ENCODE data around the gene GPR15LG. TPM values are rescaled to one million over a fixed set of nuclear protein-coding genes. Genes with fewer than 3 reads are reported as not detected.

GPR15LG gene
- total RNA-seq, 1 experiment from 2014 or later, result not detected

DNA sequence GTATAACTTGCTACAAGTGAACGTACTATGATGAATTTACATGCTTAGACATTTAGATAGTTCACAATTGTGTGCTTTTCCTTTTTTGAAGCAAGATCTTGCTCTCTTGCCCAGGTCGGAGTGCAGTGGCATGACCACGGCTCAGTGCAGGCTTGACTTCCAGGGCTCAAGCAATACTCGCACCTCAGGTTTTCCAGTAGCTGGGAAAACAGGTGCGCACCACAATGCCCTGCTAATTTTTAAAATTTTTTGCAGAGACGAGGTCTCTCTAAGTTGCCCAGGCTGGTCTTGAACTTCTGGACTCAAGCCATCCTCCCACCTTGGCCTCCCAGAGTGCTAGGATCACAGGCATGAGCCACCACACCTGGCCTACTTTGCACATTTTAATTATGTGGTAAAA, 1.8 kb downstream of the GPR15LG start:
- ATAC-seq, result no peak
- DNase-seq (ENCODE audit: low read depth, low spot score), result no peak
- H2AFZ ChIP-seq (ENCODE audit: low read depth, low read length, poor library complexity, severe bottlenecking), result no peak overlapping the region
- H3K4me2 ChIP-seq (ENCODE audit: low read length), result no peak overlapping the region
- no peaks in the 10 kb centered on the region for H3K9me2 ChIP-seq (ENCODE audit: insufficient read depth)
- H4K20me1 ChIP-seq (ENCODE audit: insufficient read depth), result no peaks in the 10 kb centered on the region
- RAD21 ChIA-PET (ENCODE audit: low non-redundant PET in 1 of 2, low total read pairs in 2 of 2, uncharacterized antibody in 2 of 2, unreplicated experiment in 2 of 2), result no interaction called here
- no peaks in the 10 kb centered on the region for H3K4me1 ChIP-seq (ENCODE audit: control insufficient read depth in 1 of 2, insufficient read depth in 2 of 2, low read length in 2 of 2)
- POLR2A ChIA-PET, result no interaction called here
- no peak overlapping the region for H3K27ac ChIP-seq (ENCODE audit: low read depth, low read length)
- no peaks in the 10 kb centered on the region for H3K36me3 ChIP-seq (ENCODE audit: control insufficient read depth in 1 of 2, insufficient read depth in 2 of 2, low read length in 2 of 2)
- TF ChIP-seq, protein P1, sequence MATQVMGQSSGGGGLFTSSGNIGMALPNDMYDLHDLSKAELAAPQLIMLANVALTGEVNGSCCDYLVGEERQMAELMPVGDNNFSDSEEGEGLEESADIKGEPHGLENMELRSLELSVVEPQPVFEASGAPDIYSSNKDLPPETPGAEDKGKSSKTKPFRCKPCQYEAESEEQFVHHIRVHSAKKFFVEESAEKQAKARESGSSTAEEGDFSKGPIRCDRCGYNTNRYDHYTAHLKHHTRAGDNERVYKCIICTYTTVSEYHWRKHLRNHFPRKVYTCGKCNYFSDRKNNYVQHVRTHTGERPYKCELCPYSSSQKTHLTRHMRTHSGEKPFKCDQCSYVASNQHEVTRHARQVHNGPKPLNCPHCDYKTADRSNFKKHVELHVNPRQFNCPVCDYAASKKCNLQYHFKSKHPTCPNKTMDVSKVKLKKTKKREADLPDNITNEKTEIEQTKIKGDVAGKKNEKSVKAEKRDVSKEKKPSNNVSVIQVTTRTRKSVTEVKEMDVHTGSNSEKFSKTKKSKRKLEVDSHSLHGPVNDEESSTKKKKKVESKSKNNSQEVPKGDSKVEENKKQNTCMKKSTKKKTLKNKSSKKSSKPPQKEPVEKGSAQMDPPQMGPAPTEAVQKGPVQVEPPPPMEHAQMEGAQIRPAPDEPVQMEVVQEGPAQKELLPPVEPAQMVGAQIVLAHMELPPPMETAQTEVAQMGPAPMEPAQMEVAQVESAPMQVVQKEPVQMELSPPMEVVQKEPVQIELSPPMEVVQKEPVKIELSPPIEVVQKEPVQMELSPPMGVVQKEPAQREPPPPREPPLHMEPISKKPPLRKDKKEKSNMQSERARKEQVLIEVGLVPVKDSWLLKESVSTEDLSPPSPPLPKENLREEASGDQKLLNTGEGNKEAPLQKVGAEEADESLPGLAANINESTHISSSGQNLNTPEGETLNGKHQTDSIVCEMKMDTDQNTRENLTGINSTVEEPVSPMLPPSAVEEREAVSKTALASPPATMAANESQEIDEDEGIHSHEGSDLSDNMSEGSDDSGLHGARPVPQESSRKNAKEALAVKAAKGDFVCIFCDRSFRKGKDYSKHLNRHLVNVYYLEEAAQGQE (IDR thresholded peaks at IDR 0.05; ENCODE audit: low read depth), result no peak
- TF ChIP-seq, protein P2, sequence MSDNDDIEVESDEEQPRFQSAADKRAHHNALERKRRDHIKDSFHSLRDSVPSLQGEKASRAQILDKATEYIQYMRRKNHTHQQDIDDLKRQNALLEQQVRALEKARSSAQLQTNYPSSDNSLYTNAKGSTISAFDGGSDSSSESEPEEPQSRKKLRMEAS (IDR thresholded peaks at IDR 0.05), result no peak
- TF ChIP-seq JUND (IDR thresholded peaks at IDR 0.05) (no peak), FOSL1 (IDR thresholded peaks at IDR 0.05; ENCODE audit: low read depth) (no peak)
- CTCF ChIA-PET, result no interaction called here
- no peaks in the 10 kb centered on the region for H3K79me2 ChIP-seq (ENCODE audit: insufficient read depth, low read length)
- H3K9me3 ChIP-seq (ENCODE audit: control insufficient read depth in 1 of 2, insufficient read depth in 1 of 2, low read depth in 1 of 2, low read length in 2 of 2), result no peaks in the 10 kb centered on the region
- no peaks in the 10 kb centered on the region for H3K27me3 ChIP-seq (ENCODE audit: insufficient read depth, low read length)
- H3K9ac ChIP-seq (ENCODE audit: low read length), result no peak overlapping the region
- no peak overlapping the region for H3K4me3 ChIP-seq (replicated peaks in 1 of 2; ENCODE audit: low read depth in 1 of 2, low read length in 2 of 2)
- BruUV-seq (replicated peaks), result no TSS peak
- intact Hi-C loops (cut with micrococcal nuclease), result no loop called here

DNA sequence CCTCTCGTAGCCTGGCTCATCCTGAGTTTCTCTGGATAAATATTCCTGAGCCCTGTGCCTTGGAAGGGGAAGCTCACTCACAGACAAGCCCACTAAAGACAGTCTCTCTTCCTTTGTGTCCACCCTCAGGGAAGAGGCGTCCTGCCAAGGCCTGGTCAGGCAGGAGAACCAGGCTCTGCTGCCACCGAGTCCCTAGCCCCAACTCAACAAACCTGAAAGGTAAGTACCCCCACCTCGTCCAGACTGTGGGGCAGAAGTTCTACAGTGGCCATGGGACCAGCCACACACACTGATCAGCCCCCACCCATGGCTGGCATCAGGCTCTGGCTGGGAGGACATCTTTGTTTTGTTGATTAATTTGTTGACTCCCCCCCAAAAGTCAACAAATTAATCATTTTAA, 2.8 kb downstream of the GPR15LG start:
- Histone ChIP-seq H3K9me3 (ENCODE audit: control insufficient read depth in 1 of 2, insufficient read depth in 1 of 2, low read depth in 1 of 2, low read length in 2 of 2) (no peaks in the 10 kb centered on the region), H3K27ac (ENCODE audit: low read depth, low read length) (no peak overlapping the region), H2AFZ (ENCODE audit: low read depth, low read length, poor library complexity, severe bottlenecking) (no peak overlapping the region), H4K20me1 (ENCODE audit: insufficient read depth) (no peaks in the 10 kb centered on the region), H3K36me3 (ENCODE audit: control insufficient read depth in 1 of 2, insufficient read depth in 2 of 2, low read length in 2 of 2) (no peaks in the 10 kb centered on the region), H3K9me2 (ENCODE audit: insufficient read depth) (no peaks in the 10 kb centered on the region), H3K9ac (ENCODE audit: low read length) (no peak overlapping the region), H3K4me2 (ENCODE audit: low read length) (no peak overlapping the region), H3K79me2 (ENCODE audit: insufficient read depth, low read length) (no peaks in the 10 kb centered on the region), H3K27me3 (ENCODE audit: insufficient read depth, low read length) (no peaks in the 10 kb centered on the region), H3K4me1 (ENCODE audit: control insufficient read depth in 1 of 2, insufficient read depth in 2 of 2, low read length in 2 of 2) (no peaks in the 10 kb centered on the region), H3K4me3 (replicated peaks in 1 of 2; ENCODE audit: low read depth in 1 of 2, low read length in 2 of 2) (no peak overlapping the region)
- POLR2A ChIA-PET, result no interaction called here
- ATAC-seq, result no peak
- RAD21 ChIA-PET (ENCODE audit: low non-redundant PET in 1 of 2, low total read pairs in 2 of 2, uncharacterized antibody in 2 of 2, unreplicated experiment in 2 of 2), result no interaction called here
- intact Hi-C loops (cut with micrococcal nuclease), result no loop called here
- CTCF ChIA-PET, result no interaction called here
- DNase-seq (ENCODE audit: low read depth, low spot score), result no peak
- no TSS peak for BruUV-seq (replicated peaks)
- TF ChIP-seq POLR2AphosphoS5 (IDR thresholded peaks at IDR 0.05; ENCODE audit: low read depth, low read length), result no peak
- no peak for TF ChIP-seq JUND (IDR thresholded peaks at IDR 0.05)
- no peak for TF ChIP-seq CEBPB (IDR thresholded peaks at IDR 0.05; ENCODE audit: low read depth)
- TF ChIP-seq, protein P1 (IDR thresholded peaks at IDR 0.05; ENCODE audit: low read depth), result no peak
- TF ChIP-seq YY1 (IDR thresholded peaks at IDR 0.05; ENCODE audit: extremely low read depth, insufficient replicate concordance, low read depth, low read length), result no peak
- TF ChIP-seq, protein P3, sequence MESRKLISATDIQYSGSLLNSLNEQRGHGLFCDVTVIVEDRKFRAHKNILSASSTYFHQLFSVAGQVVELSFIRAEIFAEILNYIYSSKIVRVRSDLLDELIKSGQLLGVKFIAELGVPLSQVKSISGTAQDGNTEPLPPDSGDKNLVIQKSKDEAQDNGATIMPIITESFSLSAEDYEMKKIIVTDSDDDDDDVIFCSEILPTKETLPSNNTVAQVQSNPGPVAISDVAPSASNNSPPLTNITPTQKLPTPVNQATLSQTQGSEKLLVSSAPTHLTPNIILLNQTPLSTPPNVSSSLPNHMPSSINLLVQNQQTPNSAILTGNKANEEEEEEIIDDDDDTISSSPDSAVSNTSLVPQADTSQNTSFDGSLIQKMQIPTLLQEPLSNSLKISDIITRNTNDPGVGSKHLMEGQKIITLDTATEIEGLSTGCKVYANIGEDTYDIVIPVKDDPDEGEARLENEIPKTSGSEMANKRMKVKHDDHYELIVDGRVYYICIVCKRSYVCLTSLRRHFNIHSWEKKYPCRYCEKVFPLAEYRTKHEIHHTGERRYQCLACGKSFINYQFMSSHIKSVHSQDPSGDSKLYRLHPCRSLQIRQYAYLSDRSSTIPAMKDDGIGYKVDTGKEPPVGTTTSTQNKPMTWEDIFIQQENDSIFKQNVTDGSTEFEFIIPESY (IDR thresholded peaks at IDR 0.05; ENCODE audit: extremely low read depth, insufficient replicate concordance, low read length), result no peak
- TF ChIP-seq, protein P2 (IDR thresholded peaks at IDR 0.05), result no peak
- TF ChIP-seq POLR2A (IDR thresholded peaks at IDR 0.05; ENCODE audit: borderline replicate concordance, extremely low read depth, insufficient read depth, insufficient read length), result no peak
- no peak for TF ChIP-seq EGR1 (IDR thresholded peaks at IDR 0.05; ENCODE audit: low read depth)
- TF ChIP-seq ZFX (IDR thresholded peaks at IDR 0.05), result no peak
